Measurements from ENCODE around the gene MAMSTR. TPM values are rescaled to one million over a fixed set of nuclear protein-coding genes. Genes with fewer than 3 reads are reported as not detected.
"Not testable (repeated sequence)": the region's sequence is repeated elsewhere in the genome, so short reads cannot be mapped to it uniquely, and the experiment has no call there.

MAMSTR gene
- total RNA-seq, 2 experiments from 2014 or later = 1.0 to 1.1 TPM

DNA sequence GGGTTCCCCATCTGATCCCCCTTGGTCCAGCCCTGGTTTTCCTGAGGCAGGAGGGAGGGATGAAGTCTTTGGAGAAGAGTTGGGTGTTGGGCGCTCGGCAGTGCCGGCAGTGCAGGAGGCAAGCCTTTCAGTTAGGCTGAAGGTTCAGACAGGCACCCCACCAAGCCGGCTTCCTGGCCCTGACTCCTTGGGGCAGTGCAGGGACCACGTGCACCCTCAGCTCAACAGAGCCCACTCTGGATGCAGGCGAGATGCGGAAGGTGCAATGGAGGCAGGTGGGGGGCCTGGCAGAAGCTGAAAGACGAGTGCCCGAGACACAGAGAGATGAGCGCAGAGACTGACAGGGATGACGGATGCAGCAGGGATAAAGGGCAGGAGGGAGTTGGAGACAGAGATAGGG lies 11.1 kb downstream of the MAMSTR start:
- Mint-ChIP-seq H3K4me1 (no peaks in the 10 kb centered on the region), H3K36me3 (peaks cover 11% of the 10 kb centered on the region), H3K9me3 (ENCODE audit: low read depth) (no peaks in the 10 kb centered on the region), H3K4me3 (no peak overlapping the region), H3K27ac (no peak overlapping the region), H3K27me3 (no peaks in the 10 kb centered on the region)
- CTCF ChIA-PET = no interaction called here
- DNase-seq (no peak), ATAC-seq (no peak)

DNA sequence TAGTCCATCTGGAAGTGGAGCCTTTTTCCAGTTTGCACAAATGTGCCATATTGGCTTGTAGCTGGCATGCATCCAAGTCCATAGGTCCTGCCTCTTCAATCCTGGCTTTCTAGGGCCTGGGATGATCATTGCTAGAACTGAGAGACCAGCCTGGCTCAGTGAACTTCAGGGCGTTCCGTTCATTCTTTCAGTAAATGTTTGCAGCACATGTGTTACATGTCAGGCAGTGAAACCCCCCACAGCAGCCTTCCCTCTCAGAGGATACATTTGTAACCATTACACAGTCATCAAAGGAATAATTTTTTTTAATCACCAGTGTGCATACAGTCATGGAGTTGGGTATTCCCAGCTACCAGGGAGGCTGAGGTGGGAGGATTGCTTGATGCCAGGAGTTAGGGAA lies 14.1 kb downstream of the MAMSTR start:
- Mint-ChIP-seq H3K27me3 (no peaks in the 10 kb centered on the region), H3K4me1 (no peaks in the 10 kb centered on the region), H3K27ac (no peak overlapping the region), H3K4me3 (no peak overlapping the region), H3K36me3 (peaks cover 2% of the 10 kb centered on the region), H3K9me3 (ENCODE audit: low read depth) (no peaks in the 10 kb centered on the region)
- ATAC-seq = no peak
- no peak for DNase-seq
- CTCF ChIA-PET = no interaction called here

DNA sequence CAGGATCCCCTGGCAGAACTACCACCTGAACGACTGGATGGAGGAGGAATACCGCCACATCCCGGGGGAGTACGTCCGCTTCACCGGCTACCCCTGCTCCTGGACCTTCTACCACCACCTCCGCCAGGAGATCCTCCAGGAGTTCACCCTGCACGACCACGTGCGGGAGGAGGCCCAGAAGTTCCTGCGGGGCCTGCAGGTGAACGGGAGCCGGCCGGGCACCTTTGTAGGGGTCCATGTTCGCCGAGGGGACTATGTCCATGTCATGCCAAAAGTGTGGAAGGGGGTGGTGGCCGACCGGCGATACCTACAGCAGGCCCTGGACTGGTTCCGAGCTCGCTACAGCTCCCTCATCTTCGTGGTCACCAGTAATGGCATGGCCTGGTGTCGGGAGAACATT lies 16.2 kb downstream of the MAMSTR start:
- Mint-ChIP-seq H3K27me3 (no peaks in the 10 kb centered on the region), H3K4me3 (no peak overlapping the region), H3K27ac (no peak overlapping the region), H3K9me3 (ENCODE audit: low read depth) (no peaks in the 10 kb centered on the region), H3K4me1 (no peaks in the 10 kb centered on the region), H3K36me3 (peaks cover 2% of the 10 kb centered on the region)
- DNase-seq (no peak), ATAC-seq (no peak)
- CTCF ChIA-PET = no interaction called here

DNA sequence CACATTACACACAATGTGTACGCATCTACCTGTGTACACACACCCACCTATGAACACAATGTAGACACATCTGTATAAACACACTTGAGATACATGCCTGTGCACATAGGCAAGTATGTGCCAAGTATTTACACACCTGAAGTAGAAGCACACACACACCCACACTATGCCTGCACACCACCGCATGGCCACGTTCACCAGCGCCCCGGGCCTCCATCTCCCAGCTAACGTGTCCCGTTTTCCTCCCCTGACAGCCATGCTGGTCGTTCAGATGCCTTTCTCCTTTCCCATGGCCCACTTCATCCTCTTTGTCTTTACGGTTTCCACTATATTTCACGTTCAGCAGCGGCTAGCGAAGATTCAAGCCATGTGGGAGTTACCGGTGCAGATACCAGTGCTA lies 16.8 kb downstream of the MAMSTR start:
- no peak for DNase-seq
- Mint-ChIP-seq H3K36me3 (peaks cover 2% of the 10 kb centered on the region), H3K4me3 (no peak overlapping the region), H3K9me3 (ENCODE audit: low read depth) (no peaks in the 10 kb centered on the region), H3K27ac (no peak overlapping the region), H3K27me3 (peaks cover 4% of the 10 kb centered on the region), H3K4me1 (no peaks in the 10 kb centered on the region)
- CTCF ChIA-PET = no interaction called here
- no peak for ATAC-seq

DNA sequence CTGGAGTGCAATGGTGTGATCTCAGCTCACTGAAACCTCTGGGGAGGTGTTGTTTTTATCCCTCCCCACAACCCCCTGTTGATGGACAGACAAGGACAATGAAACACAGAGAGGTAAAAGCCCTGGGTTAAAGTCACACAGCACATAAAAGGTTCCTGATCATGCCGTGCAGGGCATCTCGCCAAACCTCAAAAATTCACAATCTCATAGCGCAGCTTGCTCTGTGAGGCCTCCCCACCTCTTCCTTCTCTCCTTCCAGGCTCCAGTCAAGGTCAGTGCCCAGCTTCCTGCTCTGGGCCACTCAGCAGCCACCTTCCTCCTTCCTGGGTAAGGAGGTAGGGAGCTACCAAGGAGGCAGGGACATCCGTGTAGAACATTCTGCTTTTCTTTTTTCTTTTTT lies 21.5 kb downstream of the MAMSTR start:
- Mint-ChIP-seq H3K27me3 (peaks cover 16% of the 10 kb centered on the region), H3K4me3 (no peak overlapping the region), H3K27ac (no peak overlapping the region), H3K9me3 (ENCODE audit: low read depth) (no peaks in the 10 kb centered on the region), H3K36me3 (no peaks in the 10 kb centered on the region), H3K4me1 (peaks cover 5% of the 10 kb centered on the region)
- CTCF ChIA-PET = interaction anchor here (0.7 kb wide), 1 partner anchor 42 kb away, joined by 3 read pairs; no protein-coding TSS in a partner anchor
- ATAC-seq (no peak), DNase-seq (no peak)

DNA sequence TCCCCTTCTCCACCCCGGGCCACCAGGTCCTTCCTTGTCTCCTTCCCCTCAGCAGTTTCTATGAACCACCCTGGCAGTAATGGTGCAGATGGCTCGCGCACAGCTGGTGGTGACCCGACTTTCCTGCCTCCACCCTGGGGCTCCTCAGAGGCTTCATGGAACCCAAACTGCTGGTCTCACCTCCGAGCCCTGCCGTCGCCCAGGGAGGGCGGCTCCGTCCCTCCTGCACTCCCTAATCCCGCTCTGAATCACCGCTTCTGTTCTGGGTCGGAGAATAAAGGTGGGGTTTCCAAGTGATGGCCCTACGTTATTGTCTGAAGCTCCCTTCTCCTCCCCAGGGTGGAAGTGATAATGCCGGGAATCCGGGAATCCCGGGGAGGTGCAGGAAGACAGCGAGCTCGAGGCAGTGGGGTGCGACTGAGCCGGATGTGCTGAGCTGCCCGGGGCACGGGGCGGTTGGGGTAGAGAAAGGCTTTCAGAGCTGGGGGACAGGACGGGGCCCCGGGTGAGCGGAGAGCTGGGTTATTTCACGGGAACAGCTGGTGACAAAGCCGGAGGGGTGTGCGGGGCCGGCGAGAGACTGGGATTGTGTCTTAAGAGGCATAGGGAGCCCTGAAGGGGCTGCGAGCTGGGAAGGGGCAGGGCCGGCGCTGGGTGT lies 23.0 kb downstream of the MAMSTR start:
- DNase-seq = no peak
- Mint-ChIP-seq H3K4me3 (no peak overlapping the region), H3K27ac (no peak overlapping the region), H3K27me3 (peaks cover 16% of the 10 kb centered on the region), H3K9me3 (ENCODE audit: low read depth) (no peaks in the 10 kb centered on the region), H3K4me1 (peaks cover 5% of the 10 kb centered on the region), H3K36me3 (no peaks in the 10 kb centered on the region)
- CTCF ChIA-PET = interaction anchor here (1.5 to 1.6 kb wide), 2 partner anchors 21 to 22 kb away, joined by 4 to 5 read pairs; no protein-coding TSS in a partner anchor
- ATAC-seq = peak; percentile 20

DNA sequence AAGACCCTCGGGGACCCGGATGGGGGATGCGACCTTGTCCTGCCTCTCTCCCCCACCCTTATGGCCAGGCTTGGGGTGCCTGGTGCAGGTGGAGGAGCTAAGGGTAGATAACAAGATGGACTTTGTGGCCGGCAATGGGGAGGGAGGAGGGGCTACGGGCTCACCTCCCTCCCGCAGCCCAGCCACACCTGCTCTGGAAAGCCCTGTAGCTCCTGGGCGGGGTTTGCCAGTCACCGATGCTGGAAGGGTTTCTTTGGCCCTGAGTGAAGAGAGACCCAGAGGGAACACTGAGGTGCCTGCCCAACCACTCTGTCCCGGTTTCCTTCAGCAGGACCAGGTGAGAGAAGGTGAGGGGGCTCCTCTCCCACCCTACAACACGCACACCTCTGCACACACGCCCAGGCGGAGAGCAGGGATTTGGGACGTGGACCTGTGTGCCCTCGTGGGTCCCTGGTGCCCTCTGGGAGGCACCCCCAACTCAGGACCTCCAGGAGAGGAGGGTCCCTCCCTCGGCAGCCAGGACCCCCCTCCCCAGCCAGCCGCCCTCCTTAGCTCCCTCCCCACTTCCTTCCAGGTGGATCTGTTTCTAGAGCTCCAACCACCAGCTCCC lies 23.7 kb downstream of the MAMSTR start, which contains the start of gene FUT2:
Gene FUT2 (plus strand): TSS at position 229 of the 610 bp plus-strand sequence. CDS start 6,986 bp downstream, outside the sequence.
- H3K4me1 Mint-ChIP-seq = peaks cover 5% of the 10 kb centered on the region
- ATAC-seq (no peak), DNase-seq (no peak)
- H3K27me3 Mint-ChIP-seq = peaks cover 16% of the 10 kb centered on the region
- H3K4me3 Mint-ChIP-seq = no peak within 1 kb of the TSS
- CTCF ChIA-PET = interaction anchor here (1.5 to 1.6 kb wide), 2 partner anchors 20 to 21 kb away, joined by 4 to 5 read pairs; no protein-coding TSS in a partner anchor
- H3K27ac Mint-ChIP-seq = no peak within 1 kb of the TSS
- H3K36me3 Mint-ChIP-seq = no peaks in the 10 kb centered on the region
- H3K9me3 Mint-ChIP-seq (ENCODE audit: low read depth) = no peaks in the 10 kb centered on the region

DNA sequence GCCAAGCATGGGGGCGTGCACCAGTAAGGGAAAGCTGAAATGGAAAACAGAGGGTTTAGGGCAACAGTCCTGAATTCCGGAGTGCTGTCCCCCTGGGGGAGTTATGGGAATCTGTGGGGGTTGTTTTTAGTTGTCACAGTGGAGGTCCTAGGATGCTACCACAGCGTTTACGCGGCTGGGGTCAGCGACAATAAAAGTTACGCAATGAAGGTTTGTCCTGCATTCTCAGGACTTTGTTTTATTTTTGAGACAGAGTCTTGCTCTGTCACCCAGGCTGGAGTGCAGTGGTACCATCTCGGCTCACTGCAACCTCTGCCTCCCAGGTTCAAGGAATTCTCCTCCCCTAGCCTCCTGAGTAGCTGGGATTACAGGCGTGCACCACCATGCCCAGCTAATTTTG lies 25.9 kb downstream of the MAMSTR start:
- not testable (repeated sequence) for DNase-seq; H3K4me1 Mint-ChIP-seq; H3K9me3 Mint-ChIP-seq (ENCODE audit: low read depth); ATAC-seq; H3K27ac Mint-ChIP-seq; H3K36me3 Mint-ChIP-seq; H3K4me3 Mint-ChIP-seq
- CTCF ChIA-PET = interaction anchor here (0.6 to 2.8 kb wide), 3 partner anchors 18 to 1903 kb away, joined by 3 to 10 read pairs (median 3); no protein-coding TSS in a partner anchor
- peaks cover 16% of the 10 kb centered on the region for H3K27me3 Mint-ChIP-seq

DNA sequence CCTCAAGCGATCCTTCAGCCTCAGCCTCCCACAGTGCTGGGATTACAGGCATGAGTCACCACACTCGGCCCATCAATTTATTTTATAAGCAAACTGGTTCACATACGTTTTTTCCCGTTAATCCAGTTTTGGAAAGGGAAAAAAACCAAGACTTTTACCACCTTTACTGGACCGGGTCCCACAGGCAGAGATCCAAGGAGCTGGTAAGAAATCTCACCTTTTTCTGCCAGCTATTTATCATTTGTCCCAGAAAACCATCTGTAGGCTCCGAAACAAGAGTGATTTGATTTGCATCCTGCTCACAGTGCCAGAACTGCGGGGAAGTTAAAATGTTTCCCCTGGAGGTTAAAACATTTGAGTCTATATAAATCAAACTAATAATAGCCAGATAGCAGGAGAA lies 30.1 kb downstream of the MAMSTR start:
- H3K4me1 Mint-ChIP-seq = no peaks in the 10 kb centered on the region
- H3K27ac Mint-ChIP-seq = no peak overlapping the region
- no peaks in the 10 kb centered on the region for H3K36me3 Mint-ChIP-seq
- H3K27me3 Mint-ChIP-seq = no peaks in the 10 kb centered on the region
- CTCF ChIA-PET = interaction anchor here (0.9 kb wide), 1 partner anchor 44 kb away, joined by 3 read pairs; the partner anchor contains the start of gene CA11
- DNase-seq = no peak
- H3K4me3 Mint-ChIP-seq = no peak overlapping the region
- no peak for ATAC-seq
- H3K9me3 Mint-ChIP-seq (ENCODE audit: low read depth) = no peaks in the 10 kb centered on the region

DNA sequence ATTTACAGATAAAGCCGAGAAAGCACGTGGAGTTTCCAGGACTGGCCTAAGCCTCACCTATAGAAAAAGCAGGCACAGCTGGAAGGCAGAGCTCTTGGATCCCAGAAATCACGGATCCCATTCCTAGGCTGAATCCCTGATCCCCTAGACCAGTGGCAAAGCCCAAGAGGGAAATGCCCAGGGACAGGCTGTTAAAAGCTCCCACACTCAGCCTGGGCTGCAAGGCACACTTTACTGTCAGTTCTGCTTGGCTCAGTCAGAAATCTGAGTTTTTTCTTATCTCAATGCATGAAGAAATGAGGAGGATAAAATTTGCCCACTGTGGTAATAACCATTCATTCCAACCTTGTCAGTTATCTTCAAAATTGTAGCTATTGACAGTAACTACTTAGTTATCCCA lies 31.7 kb downstream of the MAMSTR start:
- ATAC-seq (no peak), DNase-seq (no peak)
- Mint-ChIP-seq H3K27me3 (no peaks in the 10 kb centered on the region), H3K9me3 (ENCODE audit: low read depth) (no peaks in the 10 kb centered on the region), H3K4me1 (no peaks in the 10 kb centered on the region), H3K27ac (no peak overlapping the region), H3K36me3 (no peaks in the 10 kb centered on the region), H3K4me3 (no peak overlapping the region)
- CTCF ChIA-PET = interaction anchor here (0.6 to 1.2 kb wide), 2 partner anchors 108 to 154 kb away, joined by 3 to 4 read pairs; no protein-coding TSS in a partner anchor

DNA sequence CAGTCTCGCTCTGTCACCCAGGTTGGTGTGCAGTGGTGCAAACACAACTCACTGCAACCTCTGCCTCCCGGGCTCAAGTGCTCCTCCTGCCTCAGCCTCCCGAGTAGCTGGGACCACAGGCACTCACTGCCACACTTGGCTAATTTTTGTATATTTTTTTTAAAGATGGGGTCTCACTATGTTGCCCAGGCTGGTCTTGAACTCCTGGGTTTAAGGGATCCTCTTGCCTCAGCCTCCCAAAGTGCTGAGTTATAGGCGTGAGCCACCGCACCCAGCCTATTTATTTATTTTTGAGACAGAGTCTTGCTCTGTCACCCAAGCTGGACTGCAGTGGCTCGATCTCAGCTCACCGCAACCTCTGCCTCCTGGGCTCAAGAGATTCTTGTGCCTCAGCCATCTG lies 32.9 kb downstream of the MAMSTR start:
- DNase-seq; H3K9me3 Mint-ChIP-seq (ENCODE audit: low read depth); CTCF ChIA-PET; ATAC-seq; H3K4me1 Mint-ChIP-seq; H3K27me3 Mint-ChIP-seq; H3K27ac Mint-ChIP-seq; H3K4me3 Mint-ChIP-seq; H3K36me3 Mint-ChIP-seq: not testable (repeated sequence)

DNA sequence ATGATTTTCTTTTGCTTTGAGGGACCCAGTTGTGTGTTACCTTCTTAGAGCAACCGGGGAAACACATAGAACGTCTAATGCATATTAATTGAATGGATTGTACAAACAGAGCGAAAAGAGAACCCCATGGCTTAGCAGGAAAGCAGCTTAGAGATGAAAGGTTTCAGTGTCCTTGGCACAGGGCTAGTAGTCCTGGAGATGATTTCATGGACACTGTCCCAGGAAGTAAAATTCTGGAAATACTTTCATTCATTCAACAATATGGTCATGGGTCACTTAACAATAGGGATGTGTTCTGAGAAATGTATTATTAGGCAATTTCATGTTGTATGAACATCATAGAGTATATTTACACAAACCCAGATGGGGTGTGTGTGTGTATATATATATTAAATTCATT lies 33.4 kb downstream of the MAMSTR start:
- Mint-ChIP-seq H3K27ac (no peak overlapping the region), H3K4me3 (no peak overlapping the region), H3K4me1 (peaks cover 2% of the 10 kb centered on the region), H3K36me3 (no peaks in the 10 kb centered on the region), H3K27me3 (no peaks in the 10 kb centered on the region), H3K9me3 (ENCODE audit: low read depth) (no peaks in the 10 kb centered on the region)
- CTCF ChIA-PET = no interaction called here
- ATAC-seq (no peak), DNase-seq (no peak)

DNA sequence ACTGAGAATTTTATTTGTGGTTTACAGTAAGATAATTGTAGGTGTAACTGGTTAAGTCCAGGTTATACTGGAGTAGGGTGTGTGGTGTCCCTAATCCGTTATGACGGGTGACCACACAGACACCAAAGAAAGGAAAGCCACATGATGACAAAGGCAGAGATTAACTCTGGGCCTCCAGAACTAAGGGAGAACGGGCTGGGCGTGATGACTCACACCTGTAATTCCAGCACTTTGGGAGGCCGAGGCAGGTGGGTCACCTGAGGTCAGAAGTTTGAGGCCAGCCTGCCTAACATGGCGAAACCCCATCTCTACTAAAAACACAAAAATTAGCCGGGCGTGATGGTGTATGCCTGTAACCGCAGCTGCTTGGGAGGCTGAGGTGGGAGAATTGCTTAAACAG lies 33.9 kb downstream of the MAMSTR start:
- H3K4me3 Mint-ChIP-seq = no peak overlapping the region
- H3K9me3 Mint-ChIP-seq (ENCODE audit: low read depth) = no peaks in the 10 kb centered on the region
- no peaks in the 10 kb centered on the region for H3K27me3 Mint-ChIP-seq
- DNase-seq (no peak), ATAC-seq (no peak)
- no peaks in the 10 kb centered on the region for H3K36me3 Mint-ChIP-seq
- H3K27ac Mint-ChIP-seq = no peak overlapping the region
- CTCF ChIA-PET = no interaction called here
- H3K4me1 Mint-ChIP-seq = peaks cover 7% of the 10 kb centered on the region

DNA sequence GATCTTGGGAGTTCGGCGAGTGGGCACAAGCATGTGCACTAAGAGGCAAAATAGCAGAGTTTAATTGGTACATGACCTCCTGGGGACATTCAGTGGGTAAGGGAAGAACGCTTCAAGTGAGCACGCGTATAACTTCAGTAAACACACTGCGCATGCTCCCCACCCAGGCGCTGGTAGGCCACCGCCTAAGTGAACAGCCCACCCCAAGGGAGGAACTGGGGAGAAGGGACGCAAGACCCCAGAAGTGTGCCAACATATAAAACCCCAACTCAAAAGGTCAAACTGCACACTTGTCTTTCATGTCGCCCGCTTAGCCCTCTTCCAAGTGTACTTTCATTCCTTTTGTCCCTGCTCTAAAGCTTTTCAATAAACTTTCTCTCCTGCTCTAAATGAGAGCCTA lies 36.2 kb downstream of the MAMSTR start:
- no peaks in the 10 kb centered on the region for H3K36me3 Mint-ChIP-seq
- DNase-seq (no peak), ATAC-seq (no peak)
- CTCF ChIA-PET = interaction anchor here (1.0 to 1.3 kb wide), 2 partner anchors 9 to 105 kb away, joined by 3 to 4 read pairs; no protein-coding TSS in a partner anchor
- H3K27ac Mint-ChIP-seq = no peak overlapping the region
- H3K4me1 Mint-ChIP-seq = peaks cover 7% of the 10 kb centered on the region
- no peaks in the 10 kb centered on the region for H3K27me3 Mint-ChIP-seq
- no peaks in the 10 kb centered on the region for H3K9me3 Mint-ChIP-seq (ENCODE audit: low read depth)
- H3K4me3 Mint-ChIP-seq = no peak overlapping the region

All from activated CD8-positive, alpha-beta memory T cell treated with anti-CD3 and anti-CD28 coated beads, Interleukin-2, amount 10 ng/mL, durations not matched to agents 7 days and 5 days (primary cell).